H54 (cell line): ENCODE data around the gene PRDM11.

Source experiments
- DNase-seq: peaks from one replicate; pipeline ENCODE4 v3.0.0; 2011; ENCODE audit warnings: low spot score, mixed read lengths; ENCODE audit not compliant: insufficient read length
- FAIRE-seq: peaks from 3 replicates; lab custom pipeline; 2011; peaks lifted over from hg19 to GRCh38; lab: Jason Lieb, UNC
- POLR2A ChIP-seq: IDR thresholded peaks from 2 replicates; pipeline ENCODE4 v1.6.1; 2011; ENCODE audit warnings: low read depth, mild to moderate bottlenecking, low read length

Gene PRDM11

GRCh38 chr11:45278714-45279113 lies 132.3 kb downstream of the PRDM11 start:
- no peak for TF ChIP-seq POLR2A
- DNase-seq (no peak), FAIRE-seq (no peak)

- TF ChIP-seq POLR2A = no peak
- FAIRE-seq (no peak), DNase-seq (no peak)
Observed at GRCh38 chr11:45279645-45280044, 133.2 kb downstream of the PRDM11 start.

- no peak for FAIRE-seq
- DNase-seq = no peak
- TF ChIP-seq POLR2A = no peak
Observed at GRCh38 chr11:45280449-45280848, 134.0 kb downstream of the PRDM11 start.

GRCh38 chr11:45282081-45282480 lies 135.6 kb downstream of the PRDM11 start:
- no peak for DNase-seq
- FAIRE-seq = no peak
- TF ChIP-seq POLR2A = no peak
